ENCODE data around the gene OMP. TPM values are rescaled to one million over a fixed set of nuclear protein-coding genes. Genes with fewer than 3 reads are reported as not detected.

The OMP gene
- total and polyA plus RNA-seq, 2 donors (not counting 3 experiments of a cell fraction or from before 2014, with no cell fraction given) = 0.80 TPM; not detected in 1

DNA sequence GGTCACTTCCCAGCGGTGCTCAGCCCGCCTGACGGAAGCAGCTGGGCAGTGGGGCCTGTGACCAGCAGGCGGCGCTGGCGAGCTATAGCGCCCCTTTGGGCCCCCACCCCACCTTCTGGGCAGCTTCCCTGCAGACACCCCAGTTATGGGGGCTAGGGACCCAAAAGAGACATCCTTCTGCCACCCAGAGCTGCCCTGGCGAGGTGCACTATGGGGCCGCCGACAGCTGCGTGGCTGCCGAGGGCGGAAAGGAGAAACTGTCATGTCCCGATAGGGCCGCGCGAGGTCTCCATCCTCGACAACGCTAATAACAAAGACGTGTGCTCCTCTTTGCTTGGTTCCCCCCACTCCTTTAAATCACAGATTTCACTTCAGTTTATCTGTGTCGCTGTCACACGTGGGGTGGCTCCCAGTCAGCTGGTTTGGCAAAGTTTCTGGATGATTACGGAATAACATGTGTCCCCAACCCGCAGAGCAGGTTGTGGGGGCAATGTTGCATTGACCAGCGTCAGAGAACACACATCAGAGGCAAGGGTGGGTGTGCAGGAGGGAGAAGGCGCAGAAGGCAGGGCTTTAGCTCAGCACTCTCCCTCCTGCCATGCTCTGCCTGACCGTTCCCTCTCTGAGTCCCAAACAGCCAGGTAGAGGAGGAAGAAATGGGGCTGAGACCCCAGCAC lies 24.7 kb downstream of the OMP start:
- H3K4me1 ChIP-seq (ENCODE audit: control insufficient read depth, extremely low read depth, insufficient read depth, low read length) = peaks cover 10% of the 10 kb centered on the region
- dilution Hi-C loops (cut with MboI; ENCODE audit: extremely low pct_ligation_motif_present, low sequenced_read_pairs) = no loop called here
- H3K27me3 ChIP-seq (ENCODE audit: control insufficient read depth in 2 of 2, insufficient read depth in 2 of 2, low read length in 2 of 2) = no peaks in the 10 kb centered on the region
- peaks cover 0 to 3% of the 10 kb centered on the region in 2 experiments for H3K36me3 ChIP-seq (ENCODE audit: control insufficient read depth in 2 of 2, extremely low read depth in 1 of 2, insufficient read depth in 2 of 2, low read length in 2 of 2)
- no peak overlapping the region for H3K9ac ChIP-seq (replicated peaks; ENCODE audit: extremely low read depth, insufficient read depth, low read length)
- ChIA-PET CTCF (interaction anchor here (0.6 to 7.4 kb wide), 49 partner anchors 9 to 496 kb away, joined by 3 to 309 read pairs (median 5); no protein-coding TSS in a partner anchor), POLR2A (no interaction called here)
- H3K27ac ChIP-seq (ENCODE audit: insufficient read depth, low read depth, low read length) = no peak overlapping the region
- peak overlapping the region in 2 of 3 experiments; percentile 23 to 24 for H3K4me3 ChIP-seq (replicated peaks in 1 of 3; ENCODE audit: insufficient read depth in 1 of 3, low read depth in 1 of 3, low read length in 3 of 3)
- peak; percentile 57 for DNase-seq (ENCODE audit: low read depth, low spot score)
- H3K79me2 ChIP-seq (ENCODE audit: control insufficient read depth, insufficient read depth, low read length) = no peaks in the 10 kb centered on the region
- H3K9me3 ChIP-seq (replicated peaks; ENCODE audit: control insufficient read depth, insufficient read depth, low read length) = no peaks in the 10 kb centered on the region
- peak overlapping the region; percentile 85 for H2AFZ ChIP-seq (ENCODE audit: low read depth, low read length)
- intact Hi-C loops (cut with micrococcal nuclease) = loop anchor here (1.0 kb wide), 3 partner anchors 61 to 492 kb away; no protein-coding TSS in a partner anchor
- no TSS peak for BruUV-seq (replicated peaks)
- peak overlapping the region; percentile 70 for H3K4me2 ChIP-seq (ENCODE audit: insufficient read depth, low read length)
- TF ChIP-seq GATA2 (IDR thresholded peaks at IDR 0.05; ENCODE audit: insufficient read depth, insufficient read length, low read depth, low read length) (no peak), POLR2AphosphoS5 (IDR thresholded peaks at IDR 0.05; ENCODE audit: insufficient read depth, low read depth, low read length) (peak; percentile 24)
- TF ChIP-seq, protein P1, sequence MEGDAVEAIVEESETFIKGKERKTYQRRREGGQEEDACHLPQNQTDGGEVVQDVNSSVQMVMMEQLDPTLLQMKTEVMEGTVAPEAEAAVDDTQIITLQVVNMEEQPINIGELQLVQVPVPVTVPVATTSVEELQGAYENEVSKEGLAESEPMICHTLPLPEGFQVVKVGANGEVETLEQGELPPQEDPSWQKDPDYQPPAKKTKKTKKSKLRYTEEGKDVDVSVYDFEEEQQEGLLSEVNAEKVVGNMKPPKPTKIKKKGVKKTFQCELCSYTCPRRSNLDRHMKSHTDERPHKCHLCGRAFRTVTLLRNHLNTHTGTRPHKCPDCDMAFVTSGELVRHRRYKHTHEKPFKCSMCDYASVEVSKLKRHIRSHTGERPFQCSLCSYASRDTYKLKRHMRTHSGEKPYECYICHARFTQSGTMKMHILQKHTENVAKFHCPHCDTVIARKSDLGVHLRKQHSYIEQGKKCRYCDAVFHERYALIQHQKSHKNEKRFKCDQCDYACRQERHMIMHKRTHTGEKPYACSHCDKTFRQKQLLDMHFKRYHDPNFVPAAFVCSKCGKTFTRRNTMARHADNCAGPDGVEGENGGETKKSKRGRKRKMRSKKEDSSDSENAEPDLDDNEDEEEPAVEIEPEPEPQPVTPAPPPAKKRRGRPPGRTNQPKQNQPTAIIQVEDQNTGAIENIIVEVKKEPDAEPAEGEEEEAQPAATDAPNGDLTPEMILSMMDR (IDR thresholded peaks at IDR 0.05; ENCODE audit: extremely low read depth in 1 of 2, insufficient read depth in 1 of 2, low read depth in 1 of 2, low read length in 2 of 2) = peak; percentile 99 to 100
- H3K9me1 ChIP-seq (replicated peaks; ENCODE audit: control insufficient read depth, extremely low read depth, insufficient read depth, low read length) = no peaks in the 10 kb centered on the region
- peak; percentile 62 for FAIRE-seq
- H4K20me1 ChIP-seq (replicated peaks; ENCODE audit: control insufficient read depth, extremely low read depth, insufficient read depth, low read length) = no peaks in the 10 kb centered on the region

Measured in endothelial cell of umbilical vein (primary cell).